SK-N-SH treated with all-trans-retinoic acid at 6 μM for 48 hours (cell line): Measurements from ENCODE around the gene FARP1.

Experiments
- ATAC-seq: fragments of 200-7000 bp; cut with Tn5 transposase; 3 replicates; pipeline ENCODE4 v1.9.1; 2020; ENCODE audit warnings: mild to moderate bottlenecking, moderate library complexity
- ARNTL ChIP-seq: fragments of 450-650 bp; formaldehyde crosslinking; IDR thresholded peaks from 2 replicates; pipeline ENCODE4 v1.5.0; 2020; ENCODE audit warnings: low read depth, mild to moderate bottlenecking, moderate library complexity, borderline replicate concordance
- BACH2 ChIP-seq: fragments of 250-450 bp; sonication (Bioruptor Pico); IDR thresholded peaks from 2 replicates; pipeline ENCODE4 v1.9.0; 2021; ENCODE audit warnings: mild to moderate bottlenecking, borderline replicate concordance
- CREB5 ChIP-seq: fragments of 250-450 bp; sonication (Bioruptor Pico); IDR thresholded peaks from 2 replicates; pipeline ENCODE4 v1.5.1; 2020; ENCODE audit warnings: low read depth, mild to moderate bottlenecking, moderate library complexity
- CSDC2 ChIP-seq: fragments of 250-450 bp; sonication (Bioruptor Pico); IDR thresholded peaks from 2 replicates; pipeline ENCODE4 v1.5.0; 2020; ENCODE audit warnings: mild to moderate bottlenecking, moderate library complexity
- CSRNP3 ChIP-seq: fragments of 250-450 bp; sonication (Bioruptor Pico); IDR thresholded peaks from 2 replicates; pipeline ENCODE4 v1.5.1; 2021; ENCODE audit warnings: mild to moderate bottlenecking, moderate library complexity
- ESRRG ChIP-seq: fragments of 250-450 bp; sonication (Bioruptor Pico); IDR thresholded peaks from 2 replicates; pipeline ENCODE4 v1.6.1; 2021; ENCODE audit warnings: mild to moderate bottlenecking
- GLIS3 ChIP-seq: fragments of 250-450 bp; sonication (Bioruptor Pico); IDR thresholded peaks from 2 replicates; pipeline ENCODE4 v1.5.0; 2020; ENCODE audit warnings: mild to moderate bottlenecking, moderate library complexity
- ISL1 ChIP-seq: fragments of 250-450 bp; sonication (Bioruptor Pico); IDR thresholded peaks from 2 replicates; pipeline ENCODE4 v2.1.2; 2022; ENCODE audit warnings: mild to moderate bottlenecking, moderate library complexity
- OSR1 ChIP-seq: fragments of 250-450 bp; sonication (Bioruptor Pico); IDR thresholded peaks from 2 replicates; pipeline ENCODE4 v1.8.0; 2022; ENCODE audit warnings: moderate library complexity, mild to moderate bottlenecking, inconsistent platforms
- PATZ1 ChIP-seq: fragments of 250-450 bp; sonication (Bioruptor Pico); IDR thresholded peaks from 2 replicates; pipeline ENCODE4 v1.8.0; 2020; ENCODE audit warnings: mild to moderate bottlenecking, moderate library complexity, borderline replicate concordance
- POU6F1 ChIP-seq: fragments of 250-450 bp; sonication (Bioruptor Pico); IDR thresholded peaks from 2 replicates; pipeline ENCODE4 v1.8.0; 2021; ENCODE audit warnings: low read depth, mild to moderate bottlenecking, moderate library complexity, borderline replicate concordance
- PPARA ChIP-seq: fragments of 250-450 bp; sonication (Bioruptor Pico); IDR thresholded peaks from 2 replicates; pipeline ENCODE4 v1.5.0; 2020; ENCODE audit warnings: mild to moderate bottlenecking, borderline replicate concordance
- RARB ChIP-seq: fragments of 250-450 bp; sonication (Bioruptor Pico); IDR thresholded peaks from 2 replicates; pipeline ENCODE4 v1.8.0; 2021; ENCODE audit warnings: mild to moderate bottlenecking, moderate library complexity
- SNAI2 ChIP-seq: fragments of 250-450 bp; sonication (Bioruptor Pico); IDR thresholded peaks from 2 replicates; pipeline ENCODE4 v1.5.0; 2020; ENCODE audit warnings: mild to moderate bottlenecking, moderate library complexity
- TCF4 ChIP-seq: fragments of 250-450 bp; sonication (Bioruptor Pico); IDR thresholded peaks from 2 replicates; pipeline ENCODE4 v1.8.0; 2021; ENCODE audit warnings: mild to moderate bottlenecking, moderate library complexity, borderline replicate concordance
- TOX ChIP-seq: fragments of 250-450 bp; sonication (Bioruptor Pico); IDR thresholded peaks from 2 replicates; pipeline ENCODE4 v1.8.0; 2021; ENCODE audit warnings: mild to moderate bottlenecking, moderate library complexity, borderline replicate concordance
- TSHZ2 ChIP-seq: fragments of 250-450 bp; sonication (Bioruptor Pico); IDR thresholded peaks from 2 replicates; pipeline ENCODE4 v1.5.0; 2020; ENCODE audit warnings: mild to moderate bottlenecking, moderate library complexity
- ZC3H10 ChIP-seq: fragments of 250-450 bp; sonication (Bioruptor Pico); IDR thresholded peaks from 2 replicates; pipeline ENCODE4 v1.5.1; 2021; ENCODE audit warnings: mild to moderate bottlenecking, moderate library complexity
- ZFP3 ChIP-seq: fragments of 250-450 bp; sonication (Bioruptor Pico); IDR thresholded peaks from 2 replicates; pipeline ENCODE4 v1.5.0; 2020; ENCODE audit warnings: mild to moderate bottlenecking, moderate library complexity
- ZFP30 ChIP-seq: fragments of 450-650 bp; formaldehyde crosslinking; IDR thresholded peaks from 2 replicates; pipeline ENCODE4 v1.5.0; 2022; ENCODE audit warnings: mild to moderate bottlenecking, moderate library complexity
- ZNF565 ChIP-seq: fragments of 450-650 bp; formaldehyde crosslinking; conservative IDR thresholded peaks from 2 replicates; pipeline ENCODE4 v1.5.0; 2020; ENCODE audit warnings: low read depth, mild to moderate bottlenecking, moderate library complexity
- ZNF8 ChIP-seq: fragments of 450-650 bp; formaldehyde crosslinking; IDR thresholded peaks from 2 replicates; pipeline ENCODE4 v1.5.0; 2020; ENCODE audit warnings: mild to moderate bottlenecking, moderate library complexity

The FARP1 gene

GRCh38 chr13:98450026-98450425 is 307.1 kb downstream of the FARP1 start:
- no peak for ATAC-seq
- TF ChIP-seq OSR1 (CRISPR knock-in tag), result no peak
- no peak for TF ChIP-seq BACH2
- TF ChIP-seq ZC3H10 (CRISPR knock-in tag), result no peak
- no peak for TF ChIP-seq TSHZ2 (CRISPR knock-in tag)
- no peak for TF ChIP-seq ISL1 (CRISPR knock-in tag)
- TF ChIP-seq SNAI2 (CRISPR knock-in tag), result no peak

GRCh38 chr13:98450539-98451111 is 307.7 kb downstream of the FARP1 start:
- TF ChIP-seq ZNF8 (CRISPR knock-in tag), result no peak
- no peak for TF ChIP-seq ZFP30 (CRISPR knock-in tag)
- no peak for TF ChIP-seq CSDC2 (CRISPR knock-in tag)
- TF ChIP-seq ZC3H10 (CRISPR knock-in tag), result no peak
- TF ChIP-seq CSRNP3 (CRISPR knock-in tag), result no peak
- no peak for TF ChIP-seq GLIS3
- no peak for TF ChIP-seq ARNTL (CRISPR knock-in tag)
- no peak for ATAC-seq

GRCh38 chr13:98451676-98452470 is 309.0 kb downstream of the FARP1 start:
- TF ChIP-seq ESRRG (CRISPR knock-in tag) (no peak), ARNTL (CRISPR knock-in tag) (no peak), GLIS3 (no peak), TCF4 (CRISPR knock-in tag) (no peak), POU6F1 (CRISPR knock-in tag) (no peak), ZNF565 (CRISPR knock-in tag) (no peak), ZFP30 (CRISPR knock-in tag) (no peak), ZFP3 (CRISPR knock-in tag) (no peak), PPARA (CRISPR knock-in tag) (no peak), TSHZ2 (CRISPR knock-in tag) (no peak), RARB (CRISPR knock-in tag) (no peak), CSDC2 (CRISPR knock-in tag) (no peak), CREB5 (CRISPR knock-in tag) (no peak), ZNF8 (CRISPR knock-in tag) (no peak), TOX (CRISPR knock-in tag) (no peak), PATZ1 (CRISPR knock-in tag) (no peak)
- no peak for ATAC-seq
